ENCODE measurements around the gene KLHL40. TPM values are rescaled to one million over a fixed set of nuclear protein-coding genes. Genes with fewer than 3 reads are reported as not detected.
A peak's percentile ranks its signal among the peaks of the same experiment; 100 is the strongest.

KLHL40 gene
- total RNA-seq, 2 experiments from 2014 or later: not detected

- Mint-ChIP-seq H3K9me3 (peaks cover 1% of the 10 kb centered on the region), H3K27ac (no peak overlapping the region), H3K27me3 (peaks cover under 1% of the 10 kb centered on the region), H3K4me3 (no peak overlapping the region), H3K4me1 (no peaks in the 10 kb centered on the region), H3K36me3 (no peaks in the 10 kb centered on the region)
- no peak for ATAC-seq (ENCODE audit: low read depth)
- POLR2A ChIA-PET: no interaction called here
- no peak for DNase-seq
Measured at GRCh38 chr3:42668793-42669217, 16.5 kb upstream of the KLHL40 start.

DNA sequence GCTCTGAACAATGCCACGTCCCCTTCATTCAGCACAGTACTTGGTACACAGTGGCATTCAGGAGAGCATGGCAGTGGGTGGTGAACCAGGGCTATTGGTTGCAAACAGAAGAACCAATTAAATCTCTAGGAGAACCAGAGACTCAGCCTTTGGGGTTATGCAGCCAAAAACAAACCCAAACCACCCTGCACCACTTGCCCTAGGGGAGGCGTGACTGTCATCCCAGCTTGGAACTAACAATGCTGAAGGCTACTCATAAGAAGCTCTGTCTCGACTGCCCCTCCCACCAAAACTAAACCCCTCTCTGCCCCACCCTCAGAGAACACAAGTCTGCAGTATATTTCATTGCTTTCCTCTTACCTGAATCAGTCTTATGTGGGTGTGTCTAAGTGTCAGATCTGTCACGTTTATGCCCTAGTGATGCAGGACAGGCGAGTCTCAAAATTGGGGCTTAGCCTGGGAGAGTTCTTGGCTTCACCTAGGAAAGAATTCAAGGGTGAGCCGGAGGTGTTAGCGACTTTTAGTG lies 15.2 kb upstream of the KLHL40 start:
- Mint-ChIP-seq H3K4me1 (no peaks in the 10 kb centered on the region), H3K36me3 (no peaks in the 10 kb centered on the region), H3K27ac (no peak overlapping the region), H3K4me3 (no peak overlapping the region), H3K9me3 (peaks cover 3% of the 10 kb centered on the region), H3K27me3 (peaks cover 5% of the 10 kb centered on the region)
- POLR2A ChIA-PET: no interaction called here
- DNase-seq: no peak
- ATAC-seq (ENCODE audit: low read depth): no peak

- H3K27me3 Mint-ChIP-seq: peaks cover 5% of the 10 kb centered on the region
- no peak overlapping the region for H3K27ac Mint-ChIP-seq
- no peaks in the 10 kb centered on the region for H3K4me1 Mint-ChIP-seq
- H3K9me3 Mint-ChIP-seq: peaks cover 3% of the 10 kb centered on the region
- H3K36me3 Mint-ChIP-seq: no peaks in the 10 kb centered on the region
- POLR2A ChIA-PET: no interaction called here
- H3K4me3 Mint-ChIP-seq: no peak overlapping the region
- ATAC-seq (ENCODE audit: low read depth) (no peak), DNase-seq (no peak)
Measured at GRCh38 chr3:42670670-42671069, 14.7 kb upstream of the KLHL40 start.

DNA sequence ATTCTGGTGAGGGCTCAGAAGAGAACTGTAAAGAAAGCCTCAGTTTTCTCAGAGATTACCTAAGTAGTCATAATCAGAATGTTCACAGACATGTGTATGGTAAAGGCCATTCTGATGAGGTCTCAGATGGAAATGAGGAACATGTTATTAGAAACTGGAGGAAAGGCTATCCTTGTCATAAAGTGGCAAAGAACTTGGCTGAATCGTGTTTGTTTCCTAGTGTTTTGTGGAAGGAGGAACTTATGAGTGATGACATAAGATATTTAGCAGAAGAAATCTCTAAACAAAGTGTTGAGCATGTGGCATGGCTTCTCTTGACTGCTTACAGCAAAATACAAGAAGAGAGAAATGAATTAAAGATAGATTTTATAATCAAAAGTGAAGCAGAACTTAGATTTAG lies 12.8 kb upstream of the KLHL40 start:
- H3K27ac Mint-ChIP-seq: no peak overlapping the region
- peaks cover 3% of the 10 kb centered on the region for H3K9me3 Mint-ChIP-seq
- no peaks in the 10 kb centered on the region for H3K4me1 Mint-ChIP-seq
- H3K36me3 Mint-ChIP-seq: no peaks in the 10 kb centered on the region
- peaks cover 9% of the 10 kb centered on the region for H3K27me3 Mint-ChIP-seq
- no peak overlapping the region for H3K4me3 Mint-ChIP-seq
- DNase-seq: no peak
- POLR2A ChIA-PET: no interaction called here
- no peak for ATAC-seq (ENCODE audit: low read depth)

- no peak for DNase-seq
- Mint-ChIP-seq H3K36me3 (no peaks in the 10 kb centered on the region), H3K9me3 (peaks cover 5% of the 10 kb centered on the region), H3K27me3 (peaks cover 11% of the 10 kb centered on the region), H3K27ac (no peak overlapping the region), H3K4me3 (no peak overlapping the region), H3K4me1 (no peaks in the 10 kb centered on the region)
- no peak for ATAC-seq (ENCODE audit: low read depth)
- POLR2A ChIA-PET: no interaction called here
Measured at GRCh38 chr3:42673082-42673481, 12.3 kb upstream of the KLHL40 start.

DNA sequence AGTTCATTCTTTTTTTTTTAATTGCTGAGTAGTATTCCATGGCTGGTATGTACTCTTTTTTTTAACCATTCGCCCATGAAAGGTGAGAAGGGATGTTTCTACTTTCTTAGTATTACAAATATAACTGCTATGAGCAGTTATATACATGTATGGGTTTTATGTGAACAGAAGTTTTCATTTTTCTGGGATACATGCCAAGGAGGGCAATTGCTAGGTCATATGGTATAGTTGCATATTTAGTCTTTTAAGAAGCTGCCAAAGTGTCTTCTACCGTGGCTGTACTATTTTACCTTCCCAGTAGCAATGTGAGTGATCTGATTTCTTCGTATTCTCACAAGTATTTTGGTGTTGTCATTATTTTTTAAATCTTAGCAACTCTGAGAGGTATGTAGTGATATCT lies 11.2 kb upstream of the KLHL40 start:
- Mint-ChIP-seq H3K4me1 (no peaks in the 10 kb centered on the region), H3K9me3 (peaks cover 6% of the 10 kb centered on the region), H3K27me3 (peaks cover 11% of the 10 kb centered on the region), H3K36me3 (no peaks in the 10 kb centered on the region), H3K4me3 (no peak overlapping the region), H3K27ac (no peak overlapping the region)
- no peak for DNase-seq
- POLR2A ChIA-PET: no interaction called here
- no peak for ATAC-seq (ENCODE audit: low read depth)

GRCh38 chr3:42675909-42676308 lies 9.4 kb upstream of the KLHL40 start:
- no peaks in the 10 kb centered on the region for H3K36me3 Mint-ChIP-seq
- POLR2A ChIA-PET: no interaction called here
- no peak overlapping the region for H3K27ac Mint-ChIP-seq
- ATAC-seq (ENCODE audit: low read depth) (no peak), DNase-seq (no peak)
- H3K4me1 Mint-ChIP-seq: no peaks in the 10 kb centered on the region
- H3K4me3 Mint-ChIP-seq: no peak overlapping the region
- peaks cover 9% of the 10 kb centered on the region for H3K9me3 Mint-ChIP-seq
- peaks cover 11% of the 10 kb centered on the region for H3K27me3 Mint-ChIP-seq

DNA sequence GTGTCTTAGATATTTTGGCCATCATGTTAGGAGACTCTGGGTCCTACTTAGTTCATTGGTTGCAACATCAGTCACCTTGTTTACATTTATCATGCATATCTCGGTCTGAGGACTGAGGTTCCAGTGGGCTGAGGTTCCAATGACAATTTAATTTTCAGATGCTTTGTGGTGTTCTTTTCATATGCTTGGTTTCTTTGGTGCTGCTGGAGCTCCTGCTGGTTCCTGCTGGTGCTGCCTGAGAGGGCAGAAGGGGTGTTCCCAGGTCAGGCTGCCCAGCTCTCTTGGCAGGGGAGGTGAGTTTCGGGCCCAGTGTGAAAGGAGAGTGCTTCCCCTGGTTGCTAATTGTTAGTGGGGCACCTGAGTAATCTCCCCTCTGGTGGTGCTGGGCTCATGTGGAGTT lies 6.9 kb upstream of the KLHL40 start:
- DNase-seq (no peak), ATAC-seq (ENCODE audit: low read depth) (no peak)
- Mint-ChIP-seq H3K27me3 (peaks cover 22% of the 10 kb centered on the region), H3K27ac (no peak overlapping the region), H3K4me1 (no peaks in the 10 kb centered on the region), H3K4me3 (no peak overlapping the region), H3K36me3 (no peaks in the 10 kb centered on the region), H3K9me3 (peaks cover 9% of the 10 kb centered on the region)
- POLR2A ChIA-PET: no interaction called here

DNA sequence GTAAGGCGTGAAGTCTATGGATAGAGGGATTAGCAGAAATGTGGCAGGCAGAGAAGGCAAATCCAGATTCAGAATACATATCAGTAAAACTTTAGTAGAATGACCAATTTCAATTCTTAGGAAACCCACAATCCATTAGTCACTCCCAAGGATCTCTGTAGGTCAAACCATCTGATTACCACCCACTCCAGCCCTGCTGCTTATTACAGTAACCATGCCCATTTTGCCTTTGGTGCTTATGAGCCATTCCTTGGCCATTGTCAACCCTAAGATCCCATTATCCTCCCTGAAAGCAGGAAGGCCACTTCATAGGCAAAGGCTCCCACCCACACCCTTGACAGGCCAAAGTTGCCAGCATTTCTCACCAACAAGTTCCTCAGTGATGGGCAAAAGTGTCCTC lies 5.1 kb upstream of the KLHL40 start:
- Mint-ChIP-seq H3K27me3 (peaks cover 21% of the 10 kb centered on the region), H3K4me3 (no peak overlapping the region)

DNA sequence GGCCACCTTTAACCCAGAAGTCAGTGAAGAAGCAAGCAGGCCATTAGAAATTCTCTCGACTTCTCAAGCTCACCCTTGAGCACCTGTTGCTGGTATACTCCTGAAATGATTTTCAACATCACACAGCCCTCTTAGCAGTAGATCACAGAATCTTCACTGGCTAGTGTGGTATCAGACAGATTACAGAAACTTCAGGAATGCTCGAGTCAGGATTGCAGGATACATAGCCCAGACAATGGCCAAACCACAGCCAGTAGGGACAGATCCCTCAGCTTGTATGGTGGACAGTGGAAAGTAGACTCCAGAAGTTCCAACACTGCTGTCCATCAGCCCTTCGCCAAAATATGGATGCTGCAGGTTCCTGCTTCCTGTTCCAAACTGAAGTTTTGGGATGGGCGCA lies 4.5 kb upstream of the KLHL40 start:
- DNase-seq: no peak
- POLR2A ChIA-PET: no interaction called here
- ATAC-seq (ENCODE audit: low read depth): no peak
- no peak overlapping the region for H3K27ac Mint-ChIP-seq
- H3K4me3 Mint-ChIP-seq: no peak overlapping the region
- peaks cover under 1% of the 10 kb centered on the region for H3K4me1 Mint-ChIP-seq
- H3K27me3 Mint-ChIP-seq: peaks cover 22% of the 10 kb centered on the region
- H3K9me3 Mint-ChIP-seq: peaks cover 7% of the 10 kb centered on the region
- no peaks in the 10 kb centered on the region for H3K36me3 Mint-ChIP-seq

More for the DNA sequence above, 5.1 kb upstream of the KLHL40 start:
- Mint-ChIP-seq H3K4me1 (no peaks in the 10 kb centered on the region), H3K9me3 (peaks cover 7% of the 10 kb centered on the region), H3K27ac (no peak overlapping the region), H3K36me3 (no peaks in the 10 kb centered on the region)
- DNase-seq (no peak), ATAC-seq (ENCODE audit: low read depth) (no peak)
- POLR2A ChIA-PET: no interaction called here

GRCh38 chr3:42681361-42682038 lies 3.8 kb upstream of the KLHL40 start:
- no peak overlapping the region for H3K27ac Mint-ChIP-seq
- ATAC-seq (ENCODE audit: low read depth): no peak
- POLR2A ChIA-PET: no interaction called here
- peaks cover 2% of the 10 kb centered on the region for H3K4me1 Mint-ChIP-seq
- H3K9me3 Mint-ChIP-seq: peaks cover 7% of the 10 kb centered on the region
- no peak overlapping the region for H3K4me3 Mint-ChIP-seq
- H3K27me3 Mint-ChIP-seq: peaks cover 24% of the 10 kb centered on the region
- no peaks in the 10 kb centered on the region for H3K36me3 Mint-ChIP-seq
- no peak for DNase-seq

- Mint-ChIP-seq H3K27ac (no peak overlapping the region), H3K9me3 (peaks cover 7% of the 10 kb centered on the region), H3K4me3 (no peak overlapping the region), H3K27me3 (peaks cover 26% of the 10 kb centered on the region), H3K4me1 (peaks cover 2% of the 10 kb centered on the region), H3K36me3 (no peaks in the 10 kb centered on the region)
- POLR2A ChIA-PET: no interaction called here
- no peak for DNase-seq
- no peak for ATAC-seq (ENCODE audit: low read depth)
Measured at GRCh38 chr3:42682301-42683070, 2.9 kb upstream of the KLHL40 start.

DNA sequence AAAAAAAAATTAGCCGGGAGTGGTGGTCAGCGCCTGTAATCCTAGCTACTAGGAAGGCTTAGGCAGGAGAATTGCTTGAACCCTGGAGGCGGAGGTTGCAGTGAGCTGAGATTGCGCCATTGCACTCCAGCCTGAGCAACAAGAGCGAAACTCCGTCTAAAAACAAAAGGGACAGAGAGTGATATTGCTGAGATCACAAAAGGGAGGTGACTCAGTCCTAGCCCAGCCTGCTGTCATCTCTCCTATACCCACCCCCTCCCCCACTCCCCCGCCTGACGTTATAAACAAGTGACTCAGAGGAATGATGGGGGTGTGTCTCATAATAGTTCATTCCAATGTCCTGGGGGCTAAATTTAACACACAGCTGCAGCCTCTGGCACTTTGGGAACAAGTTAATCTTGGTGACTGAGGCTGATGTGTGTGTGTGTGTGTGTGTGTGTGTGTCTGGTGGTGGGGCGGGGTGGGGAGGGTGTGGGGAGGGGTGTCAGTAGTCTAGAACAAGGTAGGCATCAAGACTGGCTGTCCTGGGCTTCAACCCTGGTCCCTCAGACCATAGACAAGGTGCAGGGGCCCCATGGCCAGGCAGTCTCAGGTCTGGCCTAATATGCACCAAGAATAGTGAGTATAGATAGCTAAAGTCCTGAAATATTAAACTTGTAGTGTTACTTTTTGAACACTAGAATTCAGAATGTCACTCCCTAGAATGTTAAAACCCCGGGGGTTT lies 1.3 kb upstream of the KLHL40 start:
- Mint-ChIP-seq H3K27ac (no peak overlapping the region), H3K4me1 (peaks cover 2% of the 10 kb centered on the region), H3K9me3 (peaks cover 4% of the 10 kb centered on the region), H3K4me3 (no peak overlapping the region), H3K27me3 (peaks cover 28% of the 10 kb centered on the region), H3K36me3 (no peaks in the 10 kb centered on the region)
- DNase-seq: peak; percentile 7
- ATAC-seq (ENCODE audit: low read depth): no peak
- POLR2A ChIA-PET: no interaction called here

Data from activated naive CD8-positive, alpha-beta T cell treated with anti-CD3 and anti-CD28 coated beads, Interleukin-2, amount 10 ng/mL, durations not matched to agents 7 days and 5 days (primary cell).